Thyroid gland (tissue), 4 donors: ENCODE data around the gene PYDC2.

Source experiments
- CTCF ChIP-seq, 6 experiments: fragments of 200-600 bp in 3 of 6; fragments of 450-650 bp in 3 of 6; sonication (generic) in 3 of 6; IDR thresholded peaks; one replicate each; pipeline ENCODE4 v1.5.1; 2016 to 2019; ENCODE audit warnings: antibody characterized with exemption in 6 of 6, mild to moderate bottlenecking in 2 of 6, inconsistent platforms in 1 of 6, moderate library complexity in 1 of 6
- POLR2A ChIP-seq, 2 donors: fragments of 450-650 bp; IDR thresholded peaks; one replicate each; pipeline ENCODE4 v1.6.1; 2017; ENCODE audit warnings: antibody characterized with exemption in 2 of 2, mild to moderate bottlenecking in 2 of 2, moderate library complexity in 1 of 2

GRCh38 chr3:191441687-191442086, 19.3 kb upstream of the PYDC2 start:
- TF ChIP-seq CTCF (IDR thresholded peaks at IDR 0.05): no peak
- no peak for TF ChIP-seq POLR2A (IDR thresholded peaks at IDR 0.05)
